GM19455 (cell line): Measurements from ENCODE around the gene NRGN.
A peak's percentile ranks its signal among the peaks of the same experiment; 100 is the strongest.
"Not testable (repeated sequence)": the region's sequence is repeated elsewhere in the genome, so short reads cannot be mapped to it uniquely, and the experiment has no call there.

ENCODE experiments used
- ATAC-seq: cut with Tn5 transposase; IDR thresholded peaks from one replicate; pipeline ENCODE4 v1.9.1; 2021; ENCODE audit not compliant: unreplicated experiment

NRGN gene

GRCh38 chr11:124756033-124756752 is 16.5 kb downstream of the NRGN start:
- no peak for ATAC-seq

- no peak for ATAC-seq
Observed at GRCh38 chr11:124756753-124757227, 17.0 kb downstream of the NRGN start.

GRCh38 chr11:124757320-124757719 is 17.6 kb downstream of the NRGN start:
- no peak for ATAC-seq

- ATAC-seq, result peak; percentile 46
Observed at GRCh38 chr11:124758355-124759265, 18.9 kb downstream of the NRGN start.

DNA sequence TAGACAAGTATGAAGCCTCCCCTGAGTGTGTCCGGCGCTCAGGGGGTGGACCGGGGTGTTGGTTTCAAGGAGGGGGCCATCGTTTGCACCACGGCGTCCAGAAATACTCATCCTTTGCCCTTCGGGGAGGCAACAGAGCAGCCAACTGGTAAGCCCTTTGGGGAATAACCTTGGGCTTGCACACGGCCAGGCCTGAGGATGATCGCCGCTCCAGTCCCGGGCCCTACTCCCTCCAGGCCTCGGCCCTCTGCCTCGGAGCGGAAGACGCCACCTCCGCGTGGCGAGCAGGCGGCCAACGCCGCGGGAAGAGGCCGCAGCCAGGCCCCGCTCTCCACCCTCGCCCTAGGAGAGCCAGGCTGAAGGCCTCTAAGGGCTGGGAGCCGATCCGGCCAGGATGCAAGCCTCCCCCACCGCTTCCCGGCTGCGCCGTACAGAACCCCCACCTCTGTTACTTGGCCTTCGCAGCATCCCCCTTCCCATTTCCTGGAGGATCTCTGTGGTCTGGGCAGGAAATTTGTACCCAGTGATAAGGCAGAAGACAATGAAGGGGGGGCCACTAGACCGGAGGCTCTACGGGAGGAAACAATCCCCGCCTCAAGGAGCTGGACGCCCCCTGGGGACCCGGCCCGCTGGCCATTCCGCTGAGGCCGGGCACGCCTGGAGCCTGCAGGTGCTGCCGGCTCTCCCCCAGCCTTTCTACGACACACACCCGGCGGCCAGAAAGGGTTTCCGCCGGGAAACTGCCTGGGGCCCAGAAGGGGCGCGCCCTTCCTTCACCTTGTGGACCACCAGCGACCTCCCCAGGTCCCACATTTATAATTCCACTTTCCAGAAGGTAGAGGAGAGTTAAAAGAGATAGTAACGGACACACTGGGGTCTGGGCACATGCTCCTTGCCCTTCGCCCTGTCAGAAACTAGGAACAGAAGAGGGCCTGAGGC is 19.8 kb downstream of the NRGN start:
- peak; percentile 17 for ATAC-seq

GRCh38 chr11:124760205-124760652 is 20.5 kb downstream of the NRGN start:
- peak; percentile 18 for ATAC-seq

GRCh38 chr11:124760806-124761205 is 21.1 kb downstream of the NRGN start:
- no peak for ATAC-seq

DNA sequence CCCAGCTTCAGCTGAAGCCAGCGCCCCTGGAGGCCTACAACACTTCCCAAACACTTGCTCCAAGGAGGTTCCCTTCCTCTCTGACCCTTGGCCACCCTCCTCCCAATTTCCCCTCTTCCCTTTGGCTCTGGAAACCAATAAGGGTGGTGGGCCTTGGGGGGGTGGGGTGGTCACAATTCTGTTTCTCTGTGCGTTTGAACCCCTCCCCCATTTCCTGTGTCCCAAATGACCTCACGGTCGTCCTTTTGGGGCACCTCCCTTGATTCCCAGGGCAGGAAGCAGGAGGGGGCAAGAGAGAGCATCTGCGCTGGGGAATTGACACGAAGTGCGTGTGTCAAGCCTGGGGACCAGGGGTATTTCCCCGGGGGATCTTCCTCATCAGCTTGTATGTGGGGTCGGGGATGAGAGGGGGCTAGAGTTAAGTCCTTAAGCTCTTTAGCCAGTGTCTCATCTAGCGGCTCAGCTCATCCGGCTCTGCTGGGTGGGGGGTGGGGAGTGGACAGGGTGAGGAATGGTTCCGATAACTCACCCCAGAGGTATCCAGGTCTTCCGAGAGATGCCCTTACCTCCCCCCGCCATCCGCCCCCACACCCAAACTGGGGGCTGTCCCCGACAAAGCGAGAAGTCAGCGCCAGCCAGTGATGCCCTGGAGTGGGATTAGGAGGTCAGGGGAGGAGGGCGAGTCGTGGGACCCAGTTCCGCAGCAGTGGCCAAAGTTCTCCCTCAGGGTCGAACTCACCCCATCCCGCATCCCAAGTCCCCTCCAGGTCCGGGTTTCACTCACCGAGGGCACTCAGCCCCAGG is 21.8 kb downstream of the NRGN start:
- ATAC-seq, result no peak

GRCh38 chr11:124762105-124762623 is 22.4 kb downstream of the NRGN start, which contains the start of gene ESAM:
TSS of gene ESAM (minus strand) at chr11:124762290. CDS start at chr11:124762154, 136 bp downstream.
- ATAC-seq, result peak; percentile 55

- ATAC-seq, result peak; percentile 15
Observed at GRCh38 chr11:124762624-124763155, 22.9 kb downstream of the NRGN start.

DNA sequence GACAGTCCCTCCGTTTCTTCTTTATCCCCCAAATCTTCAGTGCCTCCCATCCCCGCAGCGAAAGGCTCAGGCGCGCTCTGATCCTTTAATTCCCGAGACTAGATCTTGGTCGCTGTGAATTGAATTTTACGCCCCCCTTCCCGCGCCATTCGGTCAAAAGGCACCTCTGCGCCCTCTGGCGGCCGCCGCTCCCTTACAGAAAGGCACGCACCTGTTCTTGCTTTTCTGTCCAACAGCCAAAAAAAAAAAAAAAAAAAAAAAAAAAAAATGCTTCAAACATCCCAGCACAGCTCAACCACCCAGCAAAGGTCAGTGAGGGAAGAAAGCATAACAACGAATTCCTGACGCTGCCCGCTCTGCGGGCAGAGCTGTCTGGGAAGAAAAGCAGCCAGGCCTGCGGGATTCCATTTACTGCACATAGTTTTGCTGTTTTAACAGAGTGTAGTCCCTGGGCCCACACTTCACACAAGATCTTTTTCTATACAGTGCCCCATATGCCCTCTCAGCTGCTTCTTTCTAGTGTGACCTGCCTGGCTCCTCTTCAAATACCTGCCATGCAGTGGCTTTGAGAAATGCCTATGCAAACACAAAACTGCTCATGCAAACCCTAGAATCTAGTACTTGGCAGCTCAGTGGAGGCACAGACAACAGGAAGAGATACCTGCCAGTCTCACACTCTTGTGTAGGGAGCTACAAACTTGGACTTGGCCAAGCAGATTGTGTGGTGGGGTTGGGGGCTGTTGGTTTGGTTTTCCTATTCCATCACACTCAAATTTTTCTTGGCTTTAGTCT is 23.6 kb downstream of the NRGN start:
- peak; percentile 21 for ATAC-seq

DNA sequence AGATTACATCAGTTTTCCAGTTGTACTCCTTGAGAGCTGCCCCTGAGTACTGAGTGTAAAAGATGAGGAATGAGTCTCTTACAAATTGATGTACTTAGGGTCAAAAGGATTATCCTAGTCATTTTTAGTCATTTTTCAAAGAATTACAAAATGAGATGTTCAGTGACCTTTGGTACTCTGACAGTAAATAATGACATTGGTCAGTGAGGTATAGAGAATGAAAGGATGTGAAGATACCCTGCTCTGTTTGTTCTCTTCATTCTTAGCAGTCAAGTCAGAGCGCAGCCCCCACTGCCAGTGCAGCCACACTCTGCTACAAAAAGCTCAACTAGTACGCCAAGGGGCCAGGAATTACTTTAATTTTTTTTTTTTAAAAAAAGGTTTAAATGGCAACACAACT is 26.4 kb downstream of the NRGN start:
- no peak for ATAC-seq

DNA sequence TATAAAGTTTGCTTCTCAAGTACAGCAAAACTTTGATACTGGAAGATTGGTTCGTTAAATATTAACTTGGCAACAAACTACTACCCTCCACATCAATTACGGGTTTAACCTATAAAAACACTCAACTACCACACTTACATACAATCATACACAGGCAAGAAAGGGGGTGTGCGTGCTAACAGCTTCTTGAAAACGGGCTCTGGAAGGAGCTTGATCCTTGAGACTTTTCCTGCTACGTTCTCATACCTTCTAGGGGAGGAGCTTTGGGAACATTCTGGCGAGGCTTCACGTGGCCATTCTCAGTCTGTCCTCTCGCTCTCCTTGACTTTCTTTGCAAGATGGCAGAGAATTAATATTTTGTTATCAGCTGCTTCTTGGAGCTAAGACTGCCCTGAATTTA is 29.2 kb downstream of the NRGN start:
- no peak for ATAC-seq

DNA sequence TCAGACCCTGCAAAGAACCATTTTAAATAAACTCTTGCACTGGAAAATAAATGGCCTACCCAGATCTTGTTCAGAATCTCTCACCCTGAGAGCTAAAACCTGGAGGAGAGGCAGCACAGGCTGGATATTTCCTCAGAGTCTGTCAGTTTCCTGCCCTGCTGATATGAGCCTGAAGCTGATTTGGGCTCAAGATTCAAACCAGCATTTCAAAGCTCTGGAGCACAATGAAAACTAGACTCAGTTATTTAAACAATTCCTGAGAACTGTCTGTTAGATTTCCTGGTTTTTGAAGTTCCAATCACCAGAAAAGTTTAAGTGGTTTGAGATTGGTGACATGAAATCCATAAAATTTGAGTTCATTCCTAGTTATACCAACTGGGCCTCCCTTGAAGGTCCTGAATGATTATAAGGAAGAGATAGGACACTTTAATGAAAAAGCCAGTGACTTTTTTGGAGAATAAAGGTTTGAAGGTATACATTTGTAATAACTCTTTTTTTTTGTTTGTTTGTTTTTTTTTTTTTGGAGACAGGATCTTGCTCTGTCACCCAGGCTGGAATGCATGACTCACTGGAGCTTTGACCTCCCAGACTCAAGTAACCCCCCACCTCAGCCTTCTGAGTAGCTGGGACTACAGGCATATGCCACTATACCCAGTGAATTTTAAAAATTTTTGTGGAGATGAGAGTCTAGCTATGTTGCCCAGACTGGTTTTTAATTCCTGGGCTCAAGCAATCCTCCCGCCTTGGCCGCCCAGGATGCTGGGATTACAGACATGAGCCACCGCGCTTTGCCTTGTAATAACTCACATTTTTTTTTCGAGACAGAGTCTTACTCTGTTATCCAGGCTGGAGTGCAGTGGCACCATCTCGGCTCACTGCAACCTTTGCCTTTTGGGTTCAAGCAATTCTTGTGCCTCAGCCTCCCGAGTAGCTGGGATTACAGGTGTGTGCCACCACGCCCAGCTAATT is 30.3 kb downstream of the NRGN start:
- no peak for ATAC-seq

DNA sequence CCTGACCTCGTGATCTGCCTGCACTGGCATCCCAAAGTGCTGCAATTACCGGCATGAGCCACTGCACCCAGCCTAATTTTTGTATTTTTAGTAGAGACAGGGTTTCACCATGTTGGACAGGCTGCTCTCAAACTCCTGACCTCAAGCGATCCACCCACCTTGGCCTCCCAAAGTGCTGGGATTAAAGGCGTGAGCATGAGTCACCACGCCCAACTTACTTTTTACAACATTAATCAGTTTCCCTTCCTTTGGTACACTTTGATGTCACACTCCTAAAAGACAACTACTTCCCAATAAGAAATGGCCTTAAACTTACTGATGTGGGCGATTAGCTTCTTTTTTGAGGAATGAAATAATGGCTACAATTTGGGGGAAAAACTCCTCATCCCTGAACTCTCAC is 31.2 kb downstream of the NRGN start:
- ATAC-seq, result not testable (repeated sequence)

GRCh38 chr11:124776865-124777645 is 37.3 kb downstream of the NRGN start:
- no peak for ATAC-seq

DNA sequence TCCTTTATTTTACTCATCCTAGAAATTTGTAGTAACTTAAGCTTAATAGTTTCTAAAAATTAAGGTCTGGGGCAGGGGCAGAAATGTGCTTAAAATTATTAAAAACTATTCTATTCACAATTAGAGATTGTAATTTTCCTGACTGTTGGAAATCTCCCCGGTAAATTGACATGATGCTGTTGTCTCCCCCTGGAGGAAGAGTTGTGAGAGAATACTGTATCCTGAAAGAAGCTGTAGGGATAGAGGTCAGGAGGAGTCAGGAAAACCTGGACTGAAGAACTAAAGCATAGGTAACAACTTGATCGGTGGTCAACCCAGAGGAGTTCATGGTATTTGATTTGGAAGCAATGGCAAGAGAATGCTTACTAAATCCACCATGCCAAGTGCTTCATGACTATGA is 38.5 kb downstream of the NRGN start:
- ATAC-seq, result no peak
